OCI-LY1 (cell line): ENCODE measurements around the gene IGFBP5.

Experiments
- CTCF ChIP-seq: fragments of 200-600 bp; sonication (generic), shearing (Covaris generic); IDR thresholded peaks from 2 replicates; pipeline ENCODE4 v1.5.1; 2017; ENCODE audit warnings: mild to moderate bottlenecking, antibody characterized with exemption, low read length, moderate library complexity, mixed read lengths
- EZH2 ChIP-seq: fragments of 200-600 bp; sonication (generic), shearing (Covaris generic); IDR thresholded peaks from 2 replicates; pipeline ENCODE4 v1.8.0; 2017; ENCODE audit warnings: borderline replicate concordance, mixed run types, mild to moderate bottlenecking, antibody characterized with exemption, low read length, moderate library complexity, mixed read lengths

DNA sequence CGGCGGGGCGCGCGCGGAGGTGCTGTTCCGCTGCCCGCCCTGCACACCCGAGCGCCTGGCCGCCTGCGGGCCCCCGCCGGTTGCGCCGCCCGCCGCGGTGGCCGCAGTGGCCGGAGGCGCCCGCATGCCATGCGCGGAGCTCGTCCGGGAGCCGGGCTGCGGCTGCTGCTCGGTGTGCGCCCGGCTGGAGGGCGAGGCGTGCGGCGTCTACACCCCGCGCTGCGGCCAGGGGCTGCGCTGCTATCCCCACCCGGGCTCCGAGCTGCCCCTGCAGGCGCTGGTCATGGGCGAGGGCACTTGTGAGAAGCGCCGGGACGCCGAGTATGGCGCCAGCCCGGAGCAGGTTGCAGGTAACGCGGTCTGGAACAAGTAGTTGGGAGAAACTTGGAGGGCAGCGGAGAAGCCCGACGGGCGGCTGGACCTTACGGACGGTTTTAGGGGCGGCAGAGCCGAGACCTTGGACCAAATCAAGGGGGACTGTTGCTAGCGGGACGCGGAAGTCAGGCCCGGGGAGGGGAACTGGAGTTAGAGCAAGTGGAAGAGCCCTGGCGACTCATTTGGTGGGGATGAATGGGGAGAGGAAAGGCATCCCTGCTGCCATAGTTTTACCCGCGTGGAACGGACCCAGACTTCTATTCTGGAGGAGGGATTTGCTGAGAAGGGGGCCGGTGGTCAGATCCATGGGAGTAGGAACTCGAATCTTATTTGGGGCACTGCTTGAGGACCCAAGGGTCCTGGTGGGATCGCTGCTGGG, 61.6 kb downstream of the IGFBP5 start:
- TF ChIP-seq CTCF (no peak), EZH2 (no peak)
